CD4-positive, alpha-beta T cell (primary cell): Measurements from ENCODE around the gene CLCNKA. TPM values are rescaled to one million over a fixed set of nuclear protein-coding genes. Genes with fewer than 3 reads are reported as not detected.

ENCODE experiments used
- ATAC-seq: fragments of 200-7000 bp; cut with Tn5 transposase; one replicate; pipeline ENCODE4 v1.10.0; 2022; ENCODE audit warnings: mild to moderate bottlenecking; ENCODE audit not compliant: poor library complexity
- CTCF ChIA-PET: fragments of 350-600 bp; sonication (Branson Sonifier 250); formaldehyde crosslinking; loops from one replicate; lab custom pipeline; 2021; ENCODE audit warnings: antibody characterized with exemption, inconsistent platforms; lab: Charles Lee
- POLR2A ChIA-PET: fragments of 350-600 bp; sonication (Branson Sonifier 250); formaldehyde crosslinking; loops from one replicate; lab custom pipeline; 2021; ENCODE audit warnings: antibody characterized with exemption, inconsistent platforms; lab: Charles Lee
- DNase-seq, 14 experiments: peaks; one replicate each; pipeline ENCODE4 v3.0.0-alpha.2; 2013 to 2020; ENCODE audit warnings: mixed read lengths in 2 of 14
- H3K27ac ChIP-seq, 2 donors: one replicate each; pipeline versions ENCODE4 v1.5.1 to v1.7.0; 2013; ENCODE audit warnings: low read length in 2 of 2, low read depth in 1 of 2, mild to moderate bottlenecking in 1 of 2
- H3K27me3 ChIP-seq, 2 experiments: 1 replicate in 1 of 2; 2 replicates in 1 of 2; pipeline versions ENCODE4 v1.6.1 to v1.7.0; 2013; ENCODE audit warnings: low read length in 2 of 2, control low read depth in 1 of 2, mild to moderate bottlenecking in 1 of 2, moderate library complexity in 1 of 2; ENCODE audit not compliant: insufficient read depth in 2 of 2, control insufficient read depth in 1 of 2
- H3K36me3 ChIP-seq: one replicate; pipeline ENCODE4 v1.6.1; 2013; ENCODE audit warnings: low read length, control low read depth; ENCODE audit not compliant: insufficient read depth
- H3K4me1 ChIP-seq: one replicate; pipeline ENCODE4 v1.6.1; 2013; ENCODE audit warnings: low read length, control low read depth; ENCODE audit not compliant: insufficient read depth
- H3K4me3 ChIP-seq: one replicate; pipeline ENCODE4 v1.5.1; 2013; ENCODE audit warnings: mild to moderate bottlenecking, low read length, moderate library complexity
- H3K9me3 ChIP-seq, 2 experiments: 1 replicate in 1 of 2; 2 replicates in 1 of 2; pipeline versions ENCODE4 v1.6.1 to v1.7.0; 2013; ENCODE audit warnings: low read length in 2 of 2, mild to moderate bottlenecking in 2 of 2, control low read depth in 1 of 2, moderate library complexity in 1 of 2; ENCODE audit not compliant: control insufficient read depth in 1 of 2, insufficient read depth in 1 of 2
- H3K27ac Mint-ChIP-seq: one replicate; pipeline ENCODE4 v1.8.0; 2020; ENCODE audit warnings: mixed read lengths
- H3K27me3 Mint-ChIP-seq: one replicate; pipeline ENCODE4 v1.8.0; 2021; ENCODE audit warnings: mixed read lengths
- H3K36me3 Mint-ChIP-seq: one replicate; pipeline ENCODE4 v1.8.0; 2021; ENCODE audit warnings: low read depth, mixed read lengths
- H3K4me1 Mint-ChIP-seq: one replicate; pipeline ENCODE4 v1.8.0; 2021; ENCODE audit warnings: low read depth, mixed read lengths
- H3K4me3 Mint-ChIP-seq: one replicate; pipeline ENCODE4 v1.8.0; 2020; ENCODE audit warnings: mild to moderate bottlenecking, mixed read lengths
- H3K9me3 Mint-ChIP-seq: one replicate; pipeline ENCODE4 v1.8.0; 2020; ENCODE audit warnings: mixed read lengths
- intact Hi-C, 2 experiments: fragments of 100-400 bp; cut with DNase I in 1 of 2; cut with micrococcal nuclease in 1 of 2; formaldehyde crosslinking; loops; one replicate each; pipeline versions ENCODE4 v1.15.1 to v1.9.0; 2023 to 2025; cut with DNase I, micrococcal nuclease
- total RNA-seq, 174 experiments: library from RNA in 2 of 174; stranded (reverse) in 2 of 174; gene quantifications; one replicate each; pipeline ENCODE4 v1.2.3 and lab custom pipeline; 2021 to 2026
- TF ChIP-seq, protein P1 (sequence below): fragments of 200-600 bp; IDR thresholded peaks from one replicate; pipeline ENCODE4 v1.8.0; 2022; ENCODE audit warnings: antibody characterized with exemption, mild to moderate bottlenecking

CLCNKA gene
- total RNA-seq, 2 experiments from 2014 or later: not detected

DNA sequence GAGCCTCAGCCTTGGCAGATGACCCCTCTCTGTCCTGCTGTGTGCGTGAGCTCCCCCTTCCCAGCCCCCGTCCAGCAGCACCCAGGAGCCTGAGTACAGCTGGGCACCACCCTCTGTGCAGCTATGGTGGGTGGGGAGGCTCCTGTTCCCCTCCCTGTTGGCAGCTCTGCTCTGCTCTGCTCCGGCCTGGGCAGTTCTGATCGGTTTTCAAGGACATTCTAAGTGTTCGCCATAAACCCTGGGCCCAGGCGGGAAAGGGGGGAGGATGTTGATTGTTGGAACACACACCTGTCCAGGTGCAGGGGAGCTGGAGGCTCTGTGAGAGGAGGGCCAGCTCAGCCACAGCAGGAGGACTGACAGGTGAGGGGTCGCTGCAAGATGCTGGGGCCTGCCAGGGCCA lies 21.7 kb downstream of the CLCNKA start, which contains the start of gene CLCNKB:
Gene CLCNKB, plus strand, starts transcription at position 262 of the 400 bp plus-strand sequence. CDS start 711 bp downstream, outside the sequence.
- Histone ChIP-seq H3K27ac (no peak within 1 kb of the TSS), H3K4me3 (no peak within 1 kb of the TSS), H3K36me3 (no peaks in the 10 kb centered on the region), H3K4me1 (peaks cover 2% of the 10 kb centered on the region), H3K27me3 (no peaks in the 10 kb centered on the region), H3K9me3 (no peaks in the 10 kb centered on the region)
- Mint-ChIP-seq H3K27me3 (peaks cover 7% of the 10 kb centered on the region), H3K27ac (no peak within 1 kb of the TSS), H3K36me3 (no peaks in the 10 kb centered on the region), H3K4me1 (no peaks in the 10 kb centered on the region), H3K4me3 (no peak within 1 kb of the TSS), H3K9me3 (no peaks in the 10 kb centered on the region)
- DNase-seq (no peak), ATAC-seq (no peak)
- TF ChIP-seq, protein P1, sequence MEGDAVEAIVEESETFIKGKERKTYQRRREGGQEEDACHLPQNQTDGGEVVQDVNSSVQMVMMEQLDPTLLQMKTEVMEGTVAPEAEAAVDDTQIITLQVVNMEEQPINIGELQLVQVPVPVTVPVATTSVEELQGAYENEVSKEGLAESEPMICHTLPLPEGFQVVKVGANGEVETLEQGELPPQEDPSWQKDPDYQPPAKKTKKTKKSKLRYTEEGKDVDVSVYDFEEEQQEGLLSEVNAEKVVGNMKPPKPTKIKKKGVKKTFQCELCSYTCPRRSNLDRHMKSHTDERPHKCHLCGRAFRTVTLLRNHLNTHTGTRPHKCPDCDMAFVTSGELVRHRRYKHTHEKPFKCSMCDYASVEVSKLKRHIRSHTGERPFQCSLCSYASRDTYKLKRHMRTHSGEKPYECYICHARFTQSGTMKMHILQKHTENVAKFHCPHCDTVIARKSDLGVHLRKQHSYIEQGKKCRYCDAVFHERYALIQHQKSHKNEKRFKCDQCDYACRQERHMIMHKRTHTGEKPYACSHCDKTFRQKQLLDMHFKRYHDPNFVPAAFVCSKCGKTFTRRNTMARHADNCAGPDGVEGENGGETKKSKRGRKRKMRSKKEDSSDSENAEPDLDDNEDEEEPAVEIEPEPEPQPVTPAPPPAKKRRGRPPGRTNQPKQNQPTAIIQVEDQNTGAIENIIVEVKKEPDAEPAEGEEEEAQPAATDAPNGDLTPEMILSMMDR: no peak
- intact Hi-C loops: no loop called here
- CTCF ChIA-PET: no interaction called here
- POLR2A ChIA-PET: no interaction called here

DNA sequence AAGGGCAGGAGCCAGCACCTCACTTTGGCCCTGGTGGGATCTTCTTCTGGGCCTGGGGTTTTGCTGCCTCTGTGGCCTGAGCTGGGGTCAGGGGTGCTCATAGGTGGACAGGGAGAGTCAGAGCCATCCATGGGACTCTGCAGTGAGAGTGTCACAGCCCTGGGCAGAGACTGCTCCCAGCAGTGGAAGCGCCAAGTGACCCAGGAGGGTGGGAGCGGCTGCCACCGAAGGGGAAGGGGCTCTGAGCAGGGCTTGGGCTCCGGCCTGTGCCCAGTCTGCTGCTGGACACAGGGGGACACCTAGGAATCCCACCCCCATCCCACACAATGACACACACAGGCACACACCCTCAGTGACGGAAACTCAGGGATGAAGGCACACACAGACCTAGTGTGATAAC lies 22.1 kb downstream of the CLCNKA start:
- DNase-seq (no peak), ATAC-seq (no peak)
- Histone ChIP-seq H3K4me3 (no peak overlapping the region), H3K36me3 (no peaks in the 10 kb centered on the region), H3K9me3 (no peaks in the 10 kb centered on the region), H3K27me3 (peaks cover 2 to 4% of the 10 kb centered on the region in 2 experiments), H3K27ac (no peak overlapping the region), H3K4me1 (peaks cover 6% of the 10 kb centered on the region)
- Mint-ChIP-seq H3K4me1 (no peaks in the 10 kb centered on the region), H3K27ac (no peak overlapping the region), H3K9me3 (no peaks in the 10 kb centered on the region), H3K27me3 (peaks cover 7% of the 10 kb centered on the region), H3K36me3 (no peaks in the 10 kb centered on the region), H3K4me3 (no peak overlapping the region)
- CTCF ChIA-PET: no interaction called here
- POLR2A ChIA-PET: no interaction called here
- TF ChIP-seq, protein P1: no peak
- intact Hi-C loops: no loop called here

DNA sequence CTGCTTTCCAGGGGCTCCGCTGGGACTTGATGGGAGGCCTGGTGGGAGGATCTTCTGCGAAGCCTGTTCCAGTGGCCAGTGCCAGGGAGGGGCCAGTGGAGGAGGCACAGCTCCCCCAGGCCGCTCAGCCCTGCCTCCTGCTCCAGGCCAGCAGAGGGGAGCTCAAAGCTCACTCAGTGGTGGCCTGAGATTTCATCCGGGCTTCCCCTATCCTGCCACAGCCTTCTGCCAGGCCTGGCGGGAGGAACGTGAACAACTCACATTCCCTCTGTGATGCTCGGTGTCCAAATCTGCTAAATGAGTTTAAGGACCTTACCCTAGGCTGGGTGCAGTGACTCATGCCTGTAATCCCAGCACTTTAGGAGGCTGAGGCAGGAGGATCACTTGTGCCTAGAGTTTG lies 25.0 kb downstream of the CLCNKA start:
- H3K4me1 Mint-ChIP-seq: no peaks in the 10 kb centered on the region
- Histone ChIP-seq H3K36me3 (no peaks in the 10 kb centered on the region), H3K27me3 (peaks cover 4 to 11% of the 10 kb centered on the region in 2 experiments), H3K4me3 (no peak overlapping the region), H3K27ac (no peak overlapping the region), H3K4me1 (peaks cover 8% of the 10 kb centered on the region), H3K9me3 (no peaks in the 10 kb centered on the region)
- no peaks in the 10 kb centered on the region for H3K9me3 Mint-ChIP-seq
- ATAC-seq: no peak
- H3K27me3 Mint-ChIP-seq: peaks cover 21% of the 10 kb centered on the region
- intact Hi-C loops: no loop called here
- ChIA-PET POLR2A (no interaction called here), CTCF (no interaction called here)
- H3K27ac Mint-ChIP-seq: no peak overlapping the region
- TF ChIP-seq, protein P1: no peak
- no peak overlapping the region for H3K4me3 Mint-ChIP-seq
- H3K36me3 Mint-ChIP-seq: no peaks in the 10 kb centered on the region
- no peak for DNase-seq
